ENCODE results near the gene UNC79. TPM values are rescaled to one million over a fixed set of nuclear protein-coding genes. Genes with fewer than 3 reads are reported as not detected.
A peak's percentile ranks its signal among the peaks of the same experiment; 100 is the strongest.
"Not testable (repeated sequence)": the region's sequence is repeated elsewhere in the genome, so short reads cannot be mapped to it uniquely, and the experiment has no call there.

UNC79 gene
- polyA plus RNA-seq, result not detected

DNA sequence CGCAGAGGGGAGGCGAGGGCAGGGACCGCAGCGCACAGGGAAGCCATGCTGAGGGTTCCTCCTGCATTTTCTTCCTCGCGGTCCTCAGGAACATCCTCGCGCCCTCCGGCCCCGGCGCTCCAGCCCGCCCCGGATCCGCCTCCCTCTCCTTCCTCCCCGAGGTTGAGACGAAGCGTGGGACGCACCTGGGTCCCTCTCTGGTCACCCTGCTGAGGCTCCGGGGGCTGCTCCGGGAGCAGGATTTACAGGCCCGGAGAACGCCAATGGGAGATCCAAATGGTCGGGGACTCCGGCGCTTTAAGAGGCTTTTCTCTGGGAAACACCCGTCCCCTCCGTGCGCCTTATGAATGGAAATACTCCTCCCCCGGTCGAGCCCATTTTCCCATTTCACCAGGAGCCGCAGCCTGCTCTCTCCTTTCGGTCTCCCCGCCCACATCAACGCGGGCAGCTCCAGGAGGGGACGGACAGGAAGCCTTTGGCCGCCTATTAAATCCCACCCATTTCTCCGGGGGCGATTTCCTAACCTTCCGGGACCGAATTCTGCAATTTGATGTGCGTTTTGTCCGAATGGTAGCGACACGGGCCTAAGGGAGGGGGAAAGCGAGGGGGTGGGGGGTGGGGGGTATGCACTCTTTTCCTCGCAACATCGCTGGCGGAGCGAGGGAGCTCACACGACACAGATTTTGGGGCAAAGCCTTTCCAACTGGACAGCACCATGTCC, at the start of gene UNC79:
UNC79 (plus strand) TSS at position 625 of the 721 bp plus-strand sequence; CDS start at position 716, 91 bp downstream.
- H3K9me3 Mint-ChIP-seq, result peaks cover 2 to 39% (median 19%) of the 10 kb centered on the region in 6 donors
- peak within 1 kb of the TSS in 1 of 5 donors; percentile 51 for H3K4me3 Mint-ChIP-seq
- H3K27ac Mint-ChIP-seq, result no peak within 1 kb of the TSS
- H3K36me3 Mint-ChIP-seq, result peaks cover 0 to 5% (median 0%) of the 10 kb centered on the region in 3 donors
- H3K4me1 Mint-ChIP-seq, result no peaks in the 10 kb centered on the region
- DNase-seq, result no peak
- H3K27me3 Mint-ChIP-seq (ENCODE audit: low read depth in 3 of 3), result peaks cover 9 to 21% (median 17%) of the 10 kb centered on the region in 3 donors

DNA sequence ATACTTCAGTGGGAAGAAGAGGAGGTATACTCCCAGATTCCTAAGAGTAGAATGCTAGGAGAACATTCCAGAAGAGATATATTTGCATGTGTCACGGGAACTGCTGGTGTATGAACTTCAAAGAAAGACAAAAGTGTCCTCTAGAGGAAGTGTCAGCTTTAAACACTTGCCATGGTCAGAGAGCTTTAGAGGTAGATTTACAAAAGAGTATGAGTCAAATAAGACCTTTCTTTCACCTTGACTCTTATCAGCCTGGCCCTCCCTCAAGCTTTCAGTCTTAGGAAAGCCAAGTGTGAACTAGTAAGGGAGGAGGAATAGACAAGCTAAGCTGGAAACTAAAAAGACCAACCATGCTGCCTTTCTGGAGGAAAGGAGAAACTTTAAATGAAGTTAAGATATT, 49.1 kb upstream of the UNC79 start:
- Mint-ChIP-seq H3K4me1 (no peaks in the 10 kb centered on the region), H3K4me3 (no peak overlapping the region), H3K36me3 (no peaks in the 10 kb centered on the region), H3K27ac (no peak overlapping the region), H3K27me3 (ENCODE audit: low read depth in 3 of 3) (peaks cover 7 to 16% (median 7%) of the 10 kb centered on the region in 3 donors), H3K9me3 (peaks cover 0 to 3% (median 0%) of the 10 kb centered on the region in 6 donors)
- no peak for DNase-seq

- not testable (repeated sequence) for DNase-seq, H3K27ac Mint-ChIP-seq, H3K36me3 Mint-ChIP-seq, H3K4me3 Mint-ChIP-seq, H3K4me1 Mint-ChIP-seq, H3K9me3 Mint-ChIP-seq
- peaks cover 7 to 17% (median 8%) of the 10 kb centered on the region in 3 donors for H3K27me3 Mint-ChIP-seq (ENCODE audit: low read depth in 3 of 3)
These were observed 46.5 kb upstream of the UNC79 start for GRCh38 chr14:93384256-93384655.

DNA sequence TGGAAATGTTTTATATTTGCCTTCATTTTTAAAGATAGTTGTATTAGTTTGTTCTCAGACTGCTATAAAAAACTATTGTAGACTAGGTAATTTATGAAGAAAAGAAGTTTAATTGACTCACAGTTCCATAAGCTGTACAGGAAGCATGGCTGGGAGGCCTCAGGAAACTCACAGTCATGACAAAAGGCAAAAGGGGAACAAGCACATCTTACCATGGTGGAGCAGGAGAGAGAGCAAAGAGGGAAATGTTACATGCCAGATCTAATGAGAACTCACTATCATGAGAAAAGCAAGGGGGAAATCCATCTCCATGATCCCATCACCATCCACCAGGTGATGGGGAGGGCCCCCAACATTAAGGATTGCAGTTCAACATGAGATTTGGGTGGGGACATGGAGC, 35.5 kb upstream of the UNC79 start:
- peaks cover 0 to 3% (median 0%) of the 10 kb centered on the region in 3 donors for H3K36me3 Mint-ChIP-seq
- peaks cover 8 to 19% (median 16%) of the 10 kb centered on the region in 6 donors for H3K9me3 Mint-ChIP-seq
- peaks cover 7 to 17% (median 17%) of the 10 kb centered on the region in 3 donors for H3K27me3 Mint-ChIP-seq (ENCODE audit: low read depth in 3 of 3)
- no peaks in the 10 kb centered on the region for H3K4me1 Mint-ChIP-seq
- no peak for DNase-seq
- no peak overlapping the region for H3K4me3 Mint-ChIP-seq
- no peak overlapping the region for H3K27ac Mint-ChIP-seq

DNA sequence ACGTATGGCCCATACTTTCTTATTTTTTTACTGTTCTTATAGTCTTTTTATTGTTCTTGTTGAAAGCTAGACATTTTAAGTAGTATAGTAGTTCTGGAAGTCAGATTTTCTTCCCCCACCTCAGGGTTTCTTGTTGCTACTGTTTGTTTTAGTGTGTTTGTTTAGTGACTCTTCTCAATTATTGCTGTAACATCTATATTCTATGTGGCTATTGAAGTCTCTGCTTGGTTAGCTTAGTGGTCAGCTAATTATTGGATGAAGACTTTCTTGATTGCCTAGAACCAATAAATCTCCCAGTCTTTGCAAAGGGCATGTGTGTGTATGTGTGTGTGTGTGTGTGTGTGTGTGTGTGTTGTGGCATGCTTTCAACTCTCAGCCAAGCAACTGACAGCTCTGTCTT, 34.3 kb upstream of the UNC79 start:
- Mint-ChIP-seq H3K9me3 (peaks cover 9 to 19% (median 16%) of the 10 kb centered on the region in 6 donors), H3K4me3 (no peak overlapping the region), H3K36me3 (peaks cover 0 to 3% (median 0%) of the 10 kb centered on the region in 3 donors), H3K4me1 (no peaks in the 10 kb centered on the region), H3K27me3 (ENCODE audit: low read depth in 3 of 3) (peaks cover 7 to 24% (median 12%) of the 10 kb centered on the region in 3 donors), H3K27ac (no peak overlapping the region)
- no peak for DNase-seq

GRCh38 chr14:93398491-93398890, 32.2 kb upstream of the UNC79 start:
- Mint-ChIP-seq H3K9me3 (peaks cover 9 to 19% (median 16%) of the 10 kb centered on the region in 6 donors), H3K27me3 (ENCODE audit: low read depth in 3 of 3) (peaks cover 11 to 28% (median 12%) of the 10 kb centered on the region in 3 donors), H3K4me1 (no peaks in the 10 kb centered on the region), H3K36me3 (peaks cover 0 to 3% (median 0%) of the 10 kb centered on the region in 3 donors), H3K27ac (no peak overlapping the region), H3K4me3 (no peak overlapping the region)
- no peak for DNase-seq

DNA sequence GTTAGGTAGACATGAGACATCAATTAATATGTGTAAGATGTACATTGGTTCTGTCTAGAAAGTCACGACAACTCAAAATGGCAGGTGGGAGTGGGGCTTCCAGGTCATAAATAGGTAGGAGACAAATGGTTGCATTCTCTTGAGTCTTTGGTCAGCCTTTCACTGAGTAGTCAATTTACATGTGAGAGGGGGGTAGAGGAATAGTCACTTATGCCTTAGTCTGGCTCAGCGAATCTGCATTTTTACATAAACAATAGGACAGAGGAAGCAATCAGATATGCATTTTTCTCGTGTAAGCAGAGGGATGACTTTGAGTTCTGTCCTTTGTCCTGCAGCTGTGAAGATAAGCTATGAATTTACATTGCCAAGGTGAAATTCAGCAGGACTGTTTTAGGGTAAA, 27.8 kb upstream of the UNC79 start:
- H3K27me3 Mint-ChIP-seq (ENCODE audit: low read depth in 3 of 3), result peaks cover 5 to 22% (median 5%) of the 10 kb centered on the region in 3 donors
- H3K27ac Mint-ChIP-seq, result no peak overlapping the region
- no peak overlapping the region for H3K4me3 Mint-ChIP-seq
- no peaks in the 10 kb centered on the region for H3K36me3 Mint-ChIP-seq
- no peaks in the 10 kb centered on the region for H3K4me1 Mint-ChIP-seq
- H3K9me3 Mint-ChIP-seq, result peaks cover 0 to 3% (median 0%) of the 10 kb centered on the region in 6 donors
- no peak for DNase-seq

DNA sequence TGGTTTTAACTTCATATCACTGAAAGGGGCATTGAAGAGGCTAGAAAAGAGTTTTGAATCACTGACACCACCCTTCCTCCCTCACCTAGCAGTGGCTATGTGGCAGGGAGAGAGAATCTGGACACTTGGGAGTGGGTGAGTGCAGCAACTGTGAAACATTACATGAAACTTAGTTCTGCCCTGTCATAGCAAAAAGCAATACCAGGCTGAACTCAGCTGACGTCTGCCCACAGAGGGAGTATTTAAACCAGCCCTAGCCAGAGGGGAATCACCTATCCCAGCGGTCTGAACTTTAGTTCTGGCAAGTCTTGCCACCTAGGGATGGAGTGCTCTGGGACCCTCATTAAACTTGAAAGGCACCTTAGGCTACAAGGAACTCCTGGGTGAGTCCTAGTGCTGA, 20.7 kb upstream of the UNC79 start:
- H3K9me3 Mint-ChIP-seq, result peaks cover 0 to 7% (median 2%) of the 10 kb centered on the region in 6 donors
- H3K36me3 Mint-ChIP-seq, result no peaks in the 10 kb centered on the region
- no peak overlapping the region for H3K4me3 Mint-ChIP-seq
- H3K27me3 Mint-ChIP-seq (ENCODE audit: low read depth in 3 of 3), result peaks cover 0 to 2% (median 0%) of the 10 kb centered on the region in 3 donors
- H3K27ac Mint-ChIP-seq, result no peak overlapping the region
- no peak for DNase-seq
- H3K4me1 Mint-ChIP-seq, result no peaks in the 10 kb centered on the region

DNA sequence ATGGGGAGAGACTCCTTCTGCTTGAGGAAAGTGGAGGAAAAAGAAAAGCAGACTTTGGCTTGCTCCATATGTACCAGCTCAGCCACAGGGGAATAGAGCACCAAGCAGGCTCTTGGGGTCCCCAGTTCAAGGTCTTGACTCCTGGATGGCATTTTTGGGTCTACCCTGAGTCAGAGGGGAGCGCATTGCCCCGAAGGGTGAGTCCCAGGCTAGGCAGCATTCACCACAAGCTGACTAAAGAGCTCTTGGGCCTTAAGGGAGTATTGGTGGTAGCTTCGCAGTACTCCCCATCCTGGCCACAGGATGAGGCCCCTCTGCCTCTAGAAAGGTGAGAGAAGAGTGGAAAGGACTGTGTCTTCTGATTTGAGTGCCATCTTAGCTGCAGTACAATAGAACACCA, 19.8 kb upstream of the UNC79 start:
- Mint-ChIP-seq H3K9me3 (peaks cover 0 to 7% (median 2%) of the 10 kb centered on the region in 6 donors), H3K4me1 (no peaks in the 10 kb centered on the region), H3K36me3 (no peaks in the 10 kb centered on the region), H3K4me3 (no peak overlapping the region), H3K27ac (no peak overlapping the region), H3K27me3 (ENCODE audit: low read depth in 3 of 3) (peaks cover 0 to under 1% (median 0%) of the 10 kb centered on the region in 3 donors)
- DNase-seq, result no peak

DNA sequence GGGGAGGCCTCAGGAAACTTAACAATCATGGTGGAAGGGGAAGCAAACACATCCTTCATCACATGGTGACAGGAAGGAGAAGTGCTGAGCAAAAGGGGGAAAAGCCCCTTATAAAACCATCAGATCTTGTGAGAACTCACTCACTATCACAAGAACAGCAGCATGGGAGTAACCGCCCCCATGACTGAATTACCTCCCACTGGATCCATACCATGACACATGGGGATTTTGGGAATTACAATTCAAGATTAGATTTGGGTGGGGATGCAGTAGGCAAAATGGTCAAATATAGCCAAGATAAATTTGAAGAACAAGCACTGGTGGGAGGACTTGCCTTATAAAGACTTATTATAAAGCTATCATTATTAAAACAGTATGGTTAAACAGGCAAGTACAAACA, 5.6 kb upstream of the UNC79 start:
- not testable (repeated sequence) for H3K4me3 Mint-ChIP-seq, DNase-seq, H3K4me1 Mint-ChIP-seq, H3K36me3 Mint-ChIP-seq, H3K27ac Mint-ChIP-seq
- peaks cover 2 to 22% (median 13%) of the 10 kb centered on the region in 3 donors for H3K27me3 Mint-ChIP-seq (ENCODE audit: low read depth in 3 of 3)
- peaks cover 8 to 50% (median 25%) of the 10 kb centered on the region in 6 donors for H3K9me3 Mint-ChIP-seq

GRCh38 chr14:93426750-93427149, 4.0 kb upstream of the UNC79 start:
- Mint-ChIP-seq H3K36me3 (peaks cover 0 to 5% (median 0%) of the 10 kb centered on the region in 3 donors), H3K27me3 (ENCODE audit: low read depth in 3 of 3) (peaks cover 4 to 17% (median 13%) of the 10 kb centered on the region in 3 donors), H3K4me3 (no peak overlapping the region), H3K9me3 (peaks cover 8 to 45% (median 25%) of the 10 kb centered on the region in 6 donors), H3K27ac (no peak overlapping the region), H3K4me1 (no peaks in the 10 kb centered on the region)
- DNase-seq, result no peak

DNA sequence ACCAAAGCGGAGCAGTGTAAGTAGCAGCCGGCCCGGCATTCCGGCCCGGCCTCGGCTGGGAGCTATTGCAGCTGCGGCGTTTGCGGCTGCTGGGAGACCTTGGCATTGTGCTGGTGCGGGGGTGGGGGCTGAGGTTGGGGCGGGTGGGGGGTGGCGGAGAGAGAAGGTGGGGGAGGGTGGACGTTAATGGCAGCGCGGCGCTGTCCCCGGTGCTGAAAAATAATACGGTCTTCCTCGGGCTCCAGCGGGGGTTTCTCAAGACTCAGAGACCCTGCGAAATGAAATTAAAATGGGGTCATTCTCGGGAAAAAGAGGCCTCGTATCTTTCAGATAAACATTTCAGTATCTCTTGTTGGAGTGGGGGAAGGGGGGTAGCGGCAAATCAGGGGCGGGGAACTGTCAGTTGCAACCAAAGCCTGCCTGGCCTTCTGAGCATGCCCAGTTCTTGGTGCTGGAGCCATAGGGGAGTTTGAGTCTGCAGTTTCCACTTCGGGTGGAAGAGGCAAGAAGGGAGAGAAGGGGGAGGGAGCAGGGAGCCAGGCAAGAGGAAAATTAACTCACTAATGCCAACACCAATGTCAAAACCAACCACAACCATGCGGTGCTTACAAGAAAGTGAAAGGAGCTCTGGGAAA, 414 bp downstream of the UNC79 start:
- peaks cover 9 to 23% (median 17%) of the 10 kb centered on the region in 3 donors for H3K27me3 Mint-ChIP-seq (ENCODE audit: low read depth in 3 of 3)
- H3K9me3 Mint-ChIP-seq, result peaks cover 0 to 33% (median 15%) of the 10 kb centered on the region in 6 donors
- DNase-seq, result no peak
- no peaks in the 10 kb centered on the region for H3K4me1 Mint-ChIP-seq
- peaks cover 0 to 5% (median 0%) of the 10 kb centered on the region in 3 donors for H3K36me3 Mint-ChIP-seq
- H3K4me3 Mint-ChIP-seq, result no peak overlapping the region
- no peak overlapping the region for H3K27ac Mint-ChIP-seq

- Mint-ChIP-seq H3K36me3 (no peaks in the 10 kb centered on the region), H3K4me3 (no peak overlapping the region), H3K9me3 (no peaks in the 10 kb centered on the region), H3K27me3 (ENCODE audit: low read depth in 3 of 3) (peaks cover 2 to 13% (median 2%) of the 10 kb centered on the region in 3 donors), H3K27ac (no peak overlapping the region), H3K4me1 (no peaks in the 10 kb centered on the region)
- DNase-seq, result no peak
These were observed 23.5 kb downstream of the UNC79 start for GRCh38 chr14:93454224-93454623.

GRCh38 chr14:93456356-93456755, 25.6 kb downstream of the UNC79 start:
- Mint-ChIP-seq H3K36me3 (no peaks in the 10 kb centered on the region), H3K9me3 (no peaks in the 10 kb centered on the region), H3K4me1 (no peaks in the 10 kb centered on the region), H3K4me3 (no peak overlapping the region), H3K27me3 (ENCODE audit: low read depth in 3 of 3) (peaks cover 2 to 13% (median 2%) of the 10 kb centered on the region in 3 donors), H3K27ac (no peak overlapping the region)
- no peak for DNase-seq

Data from immature natural killer cell (primary cell).